BE2C (cell line): ENCODE data around the gene GSTM3.

Experiments
- DNase-seq: peaks from one replicate; pipeline ENCODE4 v3.0.0-alpha.2; 2020
- H3K27me3 ChIP-seq: fragments of 250-450 bp; sonication (Bioruptor Pico); 2 replicates; pipeline ENCODE4 v1.5.1; 2020; ENCODE audit warnings: mild to moderate bottlenecking
- H3K36me3 ChIP-seq: fragments of 250-450 bp; sonication (Bioruptor Pico); 2 replicates; pipeline ENCODE4 v1.5.1; 2020; ENCODE audit warnings: mild to moderate bottlenecking
- H3K4me1 ChIP-seq: fragments of 250-450 bp; sonication (Bioruptor Pico); 2 replicates; pipeline ENCODE4 v1.5.1; 2020
- H3K4me3 ChIP-seq: 2 replicates; pipeline ENCODE4 v1.5.1; 2011; ENCODE audit warnings: low read depth, low read length
- H3K9me3 ChIP-seq: fragments of 250-450 bp; sonication (Bioruptor Pico); 2 replicates; pipeline ENCODE4 v1.5.1; 2020
- TF ChIP-seq, protein P1 (sequence below): IDR thresholded peaks from 2 replicates; pipeline ENCODE4 v1.5.1; 2012; ENCODE audit warnings: mild to moderate bottlenecking, low read depth, low read length

Gene GSTM3

DNA sequence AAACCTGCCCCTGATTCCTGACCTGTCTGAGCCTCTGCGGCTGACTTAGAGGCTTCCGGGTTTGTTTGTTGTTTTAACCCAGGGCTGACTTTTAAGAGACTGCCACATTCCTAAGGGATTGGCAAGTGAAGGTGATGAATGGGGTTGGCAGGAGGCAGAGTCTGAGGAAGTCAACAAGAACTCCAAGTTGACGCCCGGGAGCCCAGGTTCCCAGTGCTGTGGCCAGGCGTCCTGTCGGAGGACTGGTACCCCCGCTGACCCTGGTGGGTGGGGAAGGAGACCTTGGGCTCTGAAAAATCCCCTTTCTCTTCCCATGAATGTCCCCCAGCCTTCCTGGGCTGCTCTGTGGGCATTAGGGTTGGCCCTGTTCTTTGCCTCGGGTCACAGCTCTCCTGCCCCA is 42.6 kb upstream of the GSTM3 start:
- TF ChIP-seq, protein P1, sequence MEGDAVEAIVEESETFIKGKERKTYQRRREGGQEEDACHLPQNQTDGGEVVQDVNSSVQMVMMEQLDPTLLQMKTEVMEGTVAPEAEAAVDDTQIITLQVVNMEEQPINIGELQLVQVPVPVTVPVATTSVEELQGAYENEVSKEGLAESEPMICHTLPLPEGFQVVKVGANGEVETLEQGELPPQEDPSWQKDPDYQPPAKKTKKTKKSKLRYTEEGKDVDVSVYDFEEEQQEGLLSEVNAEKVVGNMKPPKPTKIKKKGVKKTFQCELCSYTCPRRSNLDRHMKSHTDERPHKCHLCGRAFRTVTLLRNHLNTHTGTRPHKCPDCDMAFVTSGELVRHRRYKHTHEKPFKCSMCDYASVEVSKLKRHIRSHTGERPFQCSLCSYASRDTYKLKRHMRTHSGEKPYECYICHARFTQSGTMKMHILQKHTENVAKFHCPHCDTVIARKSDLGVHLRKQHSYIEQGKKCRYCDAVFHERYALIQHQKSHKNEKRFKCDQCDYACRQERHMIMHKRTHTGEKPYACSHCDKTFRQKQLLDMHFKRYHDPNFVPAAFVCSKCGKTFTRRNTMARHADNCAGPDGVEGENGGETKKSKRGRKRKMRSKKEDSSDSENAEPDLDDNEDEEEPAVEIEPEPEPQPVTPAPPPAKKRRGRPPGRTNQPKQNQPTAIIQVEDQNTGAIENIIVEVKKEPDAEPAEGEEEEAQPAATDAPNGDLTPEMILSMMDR: no peak
- no peaks in the 10 kb centered on the region; the same call in 1 of the 2 replicates for H3K9me3 ChIP-seq
- no peak for DNase-seq

DNA sequence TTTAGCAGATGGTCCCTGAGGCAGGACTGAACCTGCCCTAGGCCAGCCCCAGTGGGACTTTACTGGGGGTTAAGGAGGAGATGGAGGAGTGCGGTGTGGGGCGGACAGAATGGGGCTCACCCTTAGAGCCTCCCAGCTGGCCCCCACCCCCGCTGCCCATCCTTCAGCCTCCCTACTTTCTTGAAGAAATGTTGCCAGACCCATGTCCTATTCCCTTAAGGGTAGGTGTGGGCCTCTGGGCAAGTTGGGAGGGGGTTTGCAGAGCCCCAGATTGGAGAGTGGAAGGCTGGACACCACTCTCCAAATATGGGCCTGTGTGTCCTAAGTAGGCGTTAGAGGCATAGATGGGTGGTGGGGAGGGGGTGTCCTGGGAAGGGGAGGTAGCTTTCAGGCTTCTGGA is 42.1 kb upstream of the GSTM3 start:
- Histone ChIP-seq H3K9me3 (no peaks in the 10 kb centered on the region; the same call in 1 of the 2 replicates), H3K27me3 (no peaks in the 10 kb centered on the region), H3K4me3 (no peak overlapping the region), H3K36me3 (no peaks in the 10 kb centered on the region), H3K4me1 (no peaks in the 10 kb centered on the region)
- DNase-seq: no peak
- TF ChIP-seq, protein P1: no peak

More for the DNA sequence above, 42.6 kb upstream of the GSTM3 start:
- no peak overlapping the region for H3K4me3 ChIP-seq
- no peaks in the 10 kb centered on the region for H3K27me3 ChIP-seq
- no peaks in the 10 kb centered on the region for H3K36me3 ChIP-seq
- no peaks in the 10 kb centered on the region for H3K4me1 ChIP-seq

DNA sequence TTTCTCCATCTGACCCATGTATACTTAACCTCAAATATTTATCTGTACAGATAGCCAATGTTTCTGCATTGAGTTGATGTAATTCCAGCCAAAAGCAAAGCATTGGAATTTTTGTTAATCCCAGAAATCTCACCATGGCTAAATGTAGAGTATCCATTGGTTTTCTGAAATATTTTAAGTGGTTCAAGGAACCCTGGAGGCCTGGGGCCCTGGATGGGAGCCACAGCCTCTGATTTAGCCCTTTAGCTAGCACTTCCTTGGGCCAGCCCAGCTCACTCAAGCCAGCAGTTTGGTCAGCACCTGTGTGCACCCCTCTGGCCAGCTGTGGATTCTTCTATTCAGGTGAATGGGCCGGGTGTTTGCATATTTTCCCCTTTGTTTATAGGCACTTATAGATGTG is 41.7 kb upstream of the GSTM3 start:
- Histone ChIP-seq H3K27me3 (no peaks in the 10 kb centered on the region), H3K9me3 (no peaks in the 10 kb centered on the region; the same call in 1 of the 2 replicates), H3K4me3 (no peak overlapping the region), H3K4me1 (no peaks in the 10 kb centered on the region), H3K36me3 (no peaks in the 10 kb centered on the region)
- no peak for DNase-seq
- TF ChIP-seq, protein P1: no peak

DNA sequence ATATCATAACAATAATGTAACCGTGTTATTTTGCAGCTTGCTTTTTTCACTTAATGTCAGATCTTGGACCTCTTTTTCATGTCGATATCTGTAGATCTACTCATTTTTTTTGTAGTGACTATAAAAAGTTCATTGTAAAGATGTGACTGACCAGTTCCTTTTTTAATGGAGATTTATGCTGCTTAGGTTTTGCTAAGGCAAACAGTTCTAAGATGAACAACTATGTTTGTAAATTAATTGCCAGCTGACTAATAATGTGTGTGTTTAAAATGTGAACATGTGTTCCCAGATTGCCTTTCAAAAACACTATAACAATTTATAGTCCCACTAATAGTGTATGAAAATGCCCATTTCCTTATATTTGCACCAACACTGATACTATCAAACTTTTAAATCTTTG is 41.0 kb upstream of the GSTM3 start:
- TF ChIP-seq, protein P1: no peak
- H3K36me3 ChIP-seq: no peaks in the 10 kb centered on the region
- DNase-seq: no peak
- no peaks in the 10 kb centered on the region for H3K27me3 ChIP-seq
- no peaks in the 10 kb centered on the region for H3K4me1 ChIP-seq
- no peak overlapping the region for H3K4me3 ChIP-seq
- H3K9me3 ChIP-seq: no peaks in the 10 kb centered on the region; the same call in 1 of the 2 replicates

DNA sequence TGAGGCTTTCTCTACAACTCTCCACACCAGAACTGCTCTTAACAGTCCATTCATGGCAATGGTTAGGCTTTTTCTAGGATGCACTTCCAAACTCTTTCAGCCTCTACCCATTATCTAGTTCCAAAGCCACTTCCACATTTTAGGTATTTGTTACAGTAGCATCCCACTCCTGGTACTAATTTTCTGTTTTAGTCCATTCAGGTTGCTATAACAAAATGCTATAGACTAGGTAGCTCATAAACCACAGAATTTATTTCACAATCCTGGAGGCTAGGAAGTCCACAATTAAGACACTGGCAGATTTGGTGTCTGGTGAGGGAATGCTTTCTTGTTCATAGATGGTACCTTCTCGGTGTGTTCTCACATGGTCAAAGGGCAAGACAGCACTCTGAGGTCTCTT is 40.1 kb upstream of the GSTM3 start:
- no peak overlapping the region for H3K4me3 ChIP-seq
- H3K36me3 ChIP-seq: no peaks in the 10 kb centered on the region
- no peak for DNase-seq
- no peaks in the 10 kb centered on the region for H3K27me3 ChIP-seq
- H3K4me1 ChIP-seq: no peaks in the 10 kb centered on the region
- no peaks in the 10 kb centered on the region for H3K9me3 ChIP-seq
- TF ChIP-seq, protein P1: no peak

DNA sequence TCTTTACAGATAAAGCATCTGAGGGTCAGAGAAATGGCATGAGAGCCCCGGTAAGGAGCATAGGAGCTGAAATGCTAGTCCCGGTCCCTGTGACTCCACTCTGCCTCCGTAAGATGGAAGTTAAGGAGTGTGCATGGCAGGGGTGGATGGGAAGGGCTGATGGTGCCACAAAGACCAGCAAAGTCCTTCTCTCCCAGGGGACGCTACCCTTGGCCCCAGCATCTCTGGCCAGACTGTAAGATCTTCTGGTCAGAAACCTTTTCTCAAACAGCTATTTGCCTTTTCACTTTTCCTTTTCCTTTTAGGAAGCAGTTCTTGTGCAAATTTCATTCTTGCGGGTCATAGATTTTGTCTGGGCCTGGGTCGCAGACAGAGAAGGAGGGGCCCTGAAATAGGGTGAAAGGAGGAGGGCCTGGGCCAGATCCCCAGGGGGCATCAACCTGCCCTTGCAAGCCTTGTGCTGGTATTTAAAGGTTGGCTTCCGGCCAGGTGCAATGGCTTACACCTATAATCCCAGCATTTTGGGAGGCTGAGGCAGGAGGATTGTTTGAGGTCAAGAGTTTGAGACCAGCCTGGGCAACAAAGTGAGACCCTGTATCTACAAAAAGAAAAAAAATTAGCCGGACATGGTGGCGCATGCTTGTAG is 37.3 kb upstream of the GSTM3 start:
- DNase-seq: no peak
- no peaks in the 10 kb centered on the region for H3K27me3 ChIP-seq
- no peaks in the 10 kb centered on the region for H3K36me3 ChIP-seq
- no peaks in the 10 kb centered on the region for H3K9me3 ChIP-seq
- H3K4me3 ChIP-seq: no peak overlapping the region
- TF ChIP-seq, protein P1: no peak
- peaks cover 6% of the 10 kb centered on the region for H3K4me1 ChIP-seq
